ENCODE measurements around the gene LGMN. TPM values are rescaled to one million over a fixed set of nuclear protein-coding genes. Genes with fewer than 3 reads are reported as not detected.

Gene LGMN
- total and polyA plus RNA-seq, 2 of the 8 experiments (the other 6 are each of a cell fraction or from before 2014, with no cell fraction given) = 57.4 to 83.4 TPM

DNA sequence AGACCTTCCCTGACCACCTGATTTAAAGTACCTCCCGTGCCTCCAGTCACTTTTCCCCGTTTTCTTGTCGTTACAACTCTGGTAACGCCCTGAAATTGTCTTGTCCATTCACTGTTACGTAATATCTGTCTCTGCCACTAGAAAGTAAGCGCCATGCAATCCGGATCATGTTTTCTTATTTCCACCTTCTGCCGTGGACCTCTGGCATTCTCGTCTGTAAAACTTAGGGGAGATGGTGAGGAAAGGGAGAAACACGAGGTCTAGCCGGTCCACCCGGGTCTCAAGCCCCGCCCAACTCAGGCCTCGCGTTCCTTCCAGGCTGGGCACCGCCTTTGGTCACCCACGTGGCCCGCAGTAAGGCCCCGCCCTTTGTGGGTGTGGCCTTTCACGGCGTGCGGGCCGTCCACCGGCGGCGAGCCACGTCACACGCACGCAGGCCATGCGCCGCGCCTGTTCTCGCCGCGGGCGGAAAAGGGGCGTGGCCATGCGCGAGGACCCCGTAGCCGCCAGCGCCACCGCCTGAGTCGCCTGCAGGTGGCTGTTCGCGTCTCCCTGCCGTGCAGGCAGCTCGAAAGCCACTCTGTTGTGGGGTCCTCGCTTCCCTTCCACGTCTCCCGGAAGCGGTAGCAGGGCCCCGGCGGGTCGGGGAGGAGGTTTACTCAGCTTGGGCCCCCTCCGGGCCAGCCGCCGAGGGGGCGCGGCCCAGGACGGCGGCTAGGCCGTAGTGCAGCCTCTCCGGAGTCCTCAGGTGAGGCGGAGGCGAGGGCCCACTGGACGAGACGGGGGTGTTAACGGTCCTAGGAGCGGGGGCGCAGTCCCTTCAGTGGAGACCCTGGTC lies 45.5 kb upstream of the LGMN start, which contains the start of gene GOLGA5 (continued):
- peak; percentile 99 for TF ChIP-seq SP4 (IDR thresholded peaks at IDR 0.05; ENCODE audit: low read length)
- no peak for TF ChIP-seq CHD1 (IDR thresholded peaks at IDR 0.05; ENCODE audit: low read depth, low read length)
- 0 out of 2 replicates have a peak, but pooled peaks have one; percentile 67 for TF ChIP-seq RBBP5 (IDR thresholded peaks at IDR 0.05; ENCODE audit: borderline replicate concordance, low read depth, low read length)
- peak; percentile 78 for TF ChIP-seq PHF8 (conservative IDR thresholded peaks at IDR 0.05; ENCODE audit: low read depth, low read length)
- TF ChIP-seq SRF (IDR thresholded peaks at IDR 0.05; ENCODE audit: low read depth, low read length) = 0 out of 2 replicates have a peak, but pooled peaks have one; percentile 3
- no peak for TF ChIP-seq RFX5 (IDR thresholded peaks at IDR 0.05; ENCODE audit: borderline replicate concordance, low read depth, low read length)
- no peak for TF ChIP-seq JUN (IDR thresholded peaks at IDR 0.05; ENCODE audit: low read depth, low read length)
- TF ChIP-seq CEBPB (IDR thresholded peaks at IDR 0.05; ENCODE audit: low read depth, low read length) = peak; percentile 78
- no peak for TF ChIP-seq TAF7 (optimal IDR thresholded peaks at IDR 0.05; ENCODE audit: borderline replicate concordance, low read depth, low read length)
- TF ChIP-seq, protein P1, sequence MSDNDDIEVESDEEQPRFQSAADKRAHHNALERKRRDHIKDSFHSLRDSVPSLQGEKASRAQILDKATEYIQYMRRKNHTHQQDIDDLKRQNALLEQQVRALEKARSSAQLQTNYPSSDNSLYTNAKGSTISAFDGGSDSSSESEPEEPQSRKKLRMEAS (IDR thresholded peaks at IDR 0.05) = peak; percentile 97
- TF ChIP-seq SIX5 (IDR thresholded peaks at IDR 0.05; ENCODE audit: low read depth, low read length) = no peak
- TF ChIP-seq YY1 (IDR thresholded peaks at IDR 0.05; ENCODE audit: low read depth, low read length) = no peak
- TF ChIP-seq SIRT6 (IDR thresholded peaks at IDR 0.05; ENCODE audit: low read length) = no peak
- no peak for TF ChIP-seq RXRA (IDR thresholded peaks at IDR 0.05; ENCODE audit: insufficient read depth, low read depth, low read length)
- no peak for TF ChIP-seq EP300 (IDR thresholded peaks at IDR 0.05; ENCODE audit: borderline replicate concordance in 1 of 2, low read depth in 2 of 2, low read length in 2 of 2)
- peak; percentile 70; the same call in 1 of the 2 replicates for TF ChIP-seq TAF1 (IDR thresholded peaks at IDR 0.05; ENCODE audit: low read depth, low read length)
- peak; percentile 52 to 85; a peak in 2 of 4 replicates for TF ChIP-seq SIN3A (conservative IDR thresholded peaks at IDR 0.05 in 1 of 2, IDR thresholded peaks at IDR 0.05 in 1 of 2; ENCODE audit: low read depth in 1 of 2, low read length in 2 of 2)
- TF ChIP-seq NRF1 (IDR thresholded peaks at IDR 0.05; ENCODE audit: low read depth, low read length) = no peak
- TF ChIP-seq RNF2 (IDR thresholded peaks at IDR 0.05; ENCODE audit: borderline replicate concordance, low read depth, low read length, missing control alignments, poor library complexity, severe bottlenecking) = no peak
- no peak for TF ChIP-seq SP2 (IDR thresholded peaks at IDR 0.05; ENCODE audit: low read length)

Measured in H1 (cell line).